Adrenal gland (tissue), 12 donors: ENCODE measurements around the gene INO80C. TPM values are rescaled to one million over a fixed set of nuclear protein-coding genes. Genes with fewer than 3 reads are reported as not detected.

ENCODE experiments used
- DNase-seq, 7 donors: peaks; one replicate each; pipeline ENCODE4 v3.0.0-alpha.2; 2019 to 2020
- H3K27ac ChIP-seq, 5 donors: fragments of 200-600 bp; sonication (generic) in 4 of 5; 1 replicate in 3 of 5; 2 replicates in 2 of 5; pipeline versions ENCODE4 v1.5.1 to v1.8.0; 2016 to 2020; ENCODE audit warnings: mild to moderate bottlenecking in 1 of 5
- H3K27me3 ChIP-seq: fragments of 200-600 bp; 2 replicates; pipeline ENCODE4 v1.8.0; 2021
- H3K36me3 ChIP-seq, 2 donors: fragments of 200-600 bp; replicated peaks in 1 of 2; 1 replicate in 1 of 2; 2 replicates in 1 of 2; pipeline versions ENCODE4 v1.5.1 to v1.8.0; 2018 to 2022
- H3K4me1 ChIP-seq, 2 donors: fragments of 200-600 bp; replicated peaks in 1 of 2; 1 replicate in 1 of 2; 2 replicates in 1 of 2; pipeline versions ENCODE4 v1.5.1 to v1.8.0; 2018 to 2021
- H3K4me3 ChIP-seq, 4 donors: fragments of 200-600 bp; sonication (generic) in 3 of 4; one replicate each; pipeline ENCODE4 v1.5.1; 2016 to 2018
- H3K9me3 ChIP-seq, 3 donors: fragments of 200-600 bp; sonication (generic) in 1 of 3; replicated peaks in 1 of 3; 1 replicate in 2 of 3; 2 replicates in 1 of 3; pipeline versions ENCODE4 v1.5.1 to v1.8.0; 2016 to 2021
- POLR2A ChIP-seq, 2 donors: fragments of 450-650 bp; IDR thresholded peaks; one replicate each; pipeline ENCODE4 v1.6.1; 2017; ENCODE audit warnings: antibody characterized with exemption in 2 of 2, mild to moderate bottlenecking in 2 of 2, moderate library complexity in 1 of 2
- WGBS, 4 donors: extraction: QIAGEN DNeasy Blood & Tissue Kit in 2 of 4; methylation state at CpG; one replicate each; pipeline versions ENCODE4 v1.1.5 to v1.1.7; 2013 to 2017; 5-methylcytosine and 5-hydroxymethylcytosine counted together
- intact Hi-C, 2 donors: fragments of 100-400 bp; cut with DNase I; formaldehyde crosslinking; loops; one replicate each; pipeline versions ENCODE4 v1.14.1 to v1.15.0; 2022 to 2023
- polyA plus RNA-seq, 3 donors: library from polyadenylated mRNA; stranded (reverse); fragments of 200-250 nt in 2 of 3; fragments of 350-450 nt in 1 of 3; fragmentation: Illumina TruSeq in 1 of 3; extraction: RNeasy Lipid Tissue Mini Kit (QIAGEN cat#74804) in 1 of 3; gene quantifications; one replicate each; pipeline ENCODE4 v1.2.3, GENCODE V29; 2013 to 2014
- total RNA-seq, 9 donors: library from RNA; depleted of rRNA in 4 of 9; stranded (reverse); fragments of >200 nt in 4 of 9; fragments of 120-200 nt in 1 of 9; fragmentation: NEBNext Ultra II Directional in 1 of 9; extraction: Animal tissue kit (Norgen Biotek cat#: 25700) in 1 of 9; gene quantifications; one replicate each; pipeline versions ENCODE4 v1.1.0 to v1.2.4, GENCODE V29; 2013 to 2023
- TF ChIP-seq, protein P1 (sequence below), 6 experiments: fragments of 450-650 bp in 4 of 6; fragments of 200-600 bp in 2 of 6; sonication (generic) in 1 of 6; IDR thresholded peaks; 1 replicate in 5 of 6; 2 replicates in 1 of 6; pipeline versions ENCODE4 v1.5.1 to v1.8.0; 2016 to 2021; ENCODE audit warnings: antibody characterized with exemption in 6 of 6, mild to moderate bottlenecking in 2 of 6, moderate library complexity in 1 of 6
- donor health status: healthy with polysubstance abuse.
- donor health status: Bipolar disorder and iron deficiency.
- donor health status: DM: yes; HTN: yes; CAD: no.
- donor health status: DM: no; HTN: no; CAD: no.
- donor health status: DM: no; HTN: no; CAD: no.
- donor health status: DM: yes; HTN: yes; CAD: no.

INO80C gene
- total and polyA plus RNA-seq, 12 donors: 3.6 to 29.6 (median 19.6) TPM

DNA sequence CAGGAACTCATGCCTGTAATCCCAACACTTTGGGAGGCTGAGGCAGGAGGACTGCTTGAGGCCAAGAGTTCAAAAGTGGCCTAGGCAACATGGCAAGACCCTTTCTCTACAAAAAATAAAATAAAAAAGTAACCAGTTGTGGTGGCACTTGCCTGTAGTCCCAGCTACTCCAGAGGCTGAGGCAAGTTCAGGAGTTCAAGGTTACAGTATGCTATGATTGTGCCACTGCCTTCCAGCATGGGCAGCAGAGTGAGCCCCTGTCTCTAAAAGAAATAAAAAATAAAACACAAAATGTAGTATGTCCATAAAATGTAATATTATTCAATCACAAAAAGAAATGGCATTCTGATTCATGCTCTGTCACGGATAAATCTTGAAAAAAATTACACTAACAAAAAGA is 11.9 kb downstream of the INO80C start:
- H3K27ac ChIP-seq: no peak overlapping the region
- no peaks in the 10 kb centered on the region for H3K27me3 ChIP-seq
- no peak overlapping the region for H3K4me3 ChIP-seq
- WGBS, 4 donors: 89 to 95% (median 94%) methylated on average over 1 of the region's 1 CpG
- no peak for DNase-seq
- peaks cover 0 to 6% of the 10 kb centered on the region in 2 donors for H3K4me1 ChIP-seq
- no peak for TF ChIP-seq POLR2A (IDR thresholded peaks at IDR 0.05)
- TF ChIP-seq, protein P1, sequence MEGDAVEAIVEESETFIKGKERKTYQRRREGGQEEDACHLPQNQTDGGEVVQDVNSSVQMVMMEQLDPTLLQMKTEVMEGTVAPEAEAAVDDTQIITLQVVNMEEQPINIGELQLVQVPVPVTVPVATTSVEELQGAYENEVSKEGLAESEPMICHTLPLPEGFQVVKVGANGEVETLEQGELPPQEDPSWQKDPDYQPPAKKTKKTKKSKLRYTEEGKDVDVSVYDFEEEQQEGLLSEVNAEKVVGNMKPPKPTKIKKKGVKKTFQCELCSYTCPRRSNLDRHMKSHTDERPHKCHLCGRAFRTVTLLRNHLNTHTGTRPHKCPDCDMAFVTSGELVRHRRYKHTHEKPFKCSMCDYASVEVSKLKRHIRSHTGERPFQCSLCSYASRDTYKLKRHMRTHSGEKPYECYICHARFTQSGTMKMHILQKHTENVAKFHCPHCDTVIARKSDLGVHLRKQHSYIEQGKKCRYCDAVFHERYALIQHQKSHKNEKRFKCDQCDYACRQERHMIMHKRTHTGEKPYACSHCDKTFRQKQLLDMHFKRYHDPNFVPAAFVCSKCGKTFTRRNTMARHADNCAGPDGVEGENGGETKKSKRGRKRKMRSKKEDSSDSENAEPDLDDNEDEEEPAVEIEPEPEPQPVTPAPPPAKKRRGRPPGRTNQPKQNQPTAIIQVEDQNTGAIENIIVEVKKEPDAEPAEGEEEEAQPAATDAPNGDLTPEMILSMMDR (IDR thresholded peaks at IDR 0.05): no peak
- intact Hi-C loops: no loop called here
- H3K36me3 ChIP-seq: no peaks in the 10 kb centered on the region
- H3K9me3 ChIP-seq: no peaks in the 10 kb centered on the region

DNA sequence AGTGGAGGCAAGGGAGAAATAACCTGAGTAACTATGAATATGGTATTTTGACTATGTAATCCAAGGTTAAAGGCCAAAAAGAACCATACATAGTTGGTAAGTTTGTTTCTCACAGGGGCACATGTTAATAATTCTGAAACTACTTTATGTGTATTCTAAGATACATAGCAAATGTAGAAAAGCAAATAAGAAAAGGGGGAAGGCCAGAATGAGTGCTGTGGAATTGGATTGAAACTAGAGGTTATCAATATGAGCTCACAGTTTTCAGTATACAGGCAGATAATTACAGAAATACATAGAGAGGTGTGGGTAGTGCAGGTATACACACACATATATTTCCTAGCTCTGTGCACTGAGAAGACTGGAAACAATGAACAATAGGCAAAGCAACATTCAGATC is 13.7 kb downstream of the INO80C start:
- H3K27me3 ChIP-seq: no peaks in the 10 kb centered on the region
- H3K4me3 ChIP-seq: no peak overlapping the region
- H3K4me1 ChIP-seq: peaks cover 0 to 8% of the 10 kb centered on the region in 2 donors
- H3K27ac ChIP-seq: no peak overlapping the region
- no peak for DNase-seq
- H3K9me3 ChIP-seq: no peaks in the 10 kb centered on the region
- H3K36me3 ChIP-seq: no peaks in the 10 kb centered on the region
- no peak for TF ChIP-seq POLR2A (IDR thresholded peaks at IDR 0.05)
- TF ChIP-seq, protein P1 (IDR thresholded peaks at IDR 0.05): no peak
- intact Hi-C loops: no loop called here

GRCh38 chr18:35481960-35482366 is 15.8 kb downstream of the INO80C start:
- WGBS, 4 donors: 89 to 94% (median 92%) methylated on average over 5 of the region's 5 CpGs
- H3K27ac ChIP-seq: no peak overlapping the region

DNA sequence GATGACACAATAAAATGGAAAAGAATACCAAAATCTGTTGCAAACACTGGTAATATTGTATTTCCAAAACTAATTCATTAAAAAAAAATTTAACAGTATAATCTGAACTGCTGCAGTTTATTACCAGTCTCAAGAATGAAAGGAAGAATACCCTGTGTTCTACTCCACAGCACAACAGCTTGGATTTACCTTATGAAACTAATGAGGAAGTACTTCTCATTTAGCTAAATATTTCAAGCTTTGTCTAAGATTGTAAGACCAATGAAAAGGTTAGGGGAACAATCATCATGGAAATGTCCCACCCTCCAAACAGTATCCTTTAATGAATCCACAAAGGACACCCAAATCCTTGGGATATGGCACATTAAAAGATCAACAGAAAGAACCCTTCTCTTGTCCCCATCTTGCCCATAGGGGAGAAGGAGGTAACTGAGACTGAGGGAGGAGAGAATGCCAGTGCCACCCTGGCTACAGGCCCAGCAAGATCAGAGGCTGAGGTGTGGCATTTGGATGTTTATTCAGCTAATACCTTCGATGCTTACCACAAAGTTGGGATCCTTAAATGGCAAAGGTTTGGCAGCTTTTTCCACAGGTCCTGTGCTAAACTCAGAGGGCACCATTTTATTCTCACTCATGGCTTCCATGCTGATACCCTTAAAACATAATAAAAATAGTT is 17.7 kb downstream of the INO80C start:
- DNase-seq: no peak
- H3K4me1 ChIP-seq: peaks cover 0 to 22% of the 10 kb centered on the region in 2 donors
- H3K27ac ChIP-seq: no peak overlapping the region
- no peaks in the 10 kb centered on the region for H3K9me3 ChIP-seq
- no peak overlapping the region for H3K4me3 ChIP-seq
- WGBS, 4 donors: 67 to 100% (median 82%) methylated on average over 1 of the region's 1 CpG
- H3K27me3 ChIP-seq: no peaks in the 10 kb centered on the region
- no peak for TF ChIP-seq POLR2A (IDR thresholded peaks at IDR 0.05)
- TF ChIP-seq, protein P1 (IDR thresholded peaks at IDR 0.05): no peak
- intact Hi-C loops: no loop called here
- H3K36me3 ChIP-seq: no peaks in the 10 kb centered on the region

More at GRCh38 chr18:35481960-35482366, 15.8 kb downstream of the INO80C start:
- intact Hi-C loops: no loop called here
- Histone ChIP-seq H3K36me3 (no peaks in the 10 kb centered on the region), H3K9me3 (no peaks in the 10 kb centered on the region), H3K4me3 (no peak overlapping the region), H3K4me1 (peaks cover 0 to 22% of the 10 kb centered on the region in 2 donors), H3K27me3 (no peaks in the 10 kb centered on the region)
- DNase-seq: no peak
- TF ChIP-seq POLR2A (IDR thresholded peaks at IDR 0.05): no peak
- TF ChIP-seq, protein P1 (IDR thresholded peaks at IDR 0.05): no peak
